ENCODE results near the gene SLC6A8.

SLC6A8 gene

DNA sequence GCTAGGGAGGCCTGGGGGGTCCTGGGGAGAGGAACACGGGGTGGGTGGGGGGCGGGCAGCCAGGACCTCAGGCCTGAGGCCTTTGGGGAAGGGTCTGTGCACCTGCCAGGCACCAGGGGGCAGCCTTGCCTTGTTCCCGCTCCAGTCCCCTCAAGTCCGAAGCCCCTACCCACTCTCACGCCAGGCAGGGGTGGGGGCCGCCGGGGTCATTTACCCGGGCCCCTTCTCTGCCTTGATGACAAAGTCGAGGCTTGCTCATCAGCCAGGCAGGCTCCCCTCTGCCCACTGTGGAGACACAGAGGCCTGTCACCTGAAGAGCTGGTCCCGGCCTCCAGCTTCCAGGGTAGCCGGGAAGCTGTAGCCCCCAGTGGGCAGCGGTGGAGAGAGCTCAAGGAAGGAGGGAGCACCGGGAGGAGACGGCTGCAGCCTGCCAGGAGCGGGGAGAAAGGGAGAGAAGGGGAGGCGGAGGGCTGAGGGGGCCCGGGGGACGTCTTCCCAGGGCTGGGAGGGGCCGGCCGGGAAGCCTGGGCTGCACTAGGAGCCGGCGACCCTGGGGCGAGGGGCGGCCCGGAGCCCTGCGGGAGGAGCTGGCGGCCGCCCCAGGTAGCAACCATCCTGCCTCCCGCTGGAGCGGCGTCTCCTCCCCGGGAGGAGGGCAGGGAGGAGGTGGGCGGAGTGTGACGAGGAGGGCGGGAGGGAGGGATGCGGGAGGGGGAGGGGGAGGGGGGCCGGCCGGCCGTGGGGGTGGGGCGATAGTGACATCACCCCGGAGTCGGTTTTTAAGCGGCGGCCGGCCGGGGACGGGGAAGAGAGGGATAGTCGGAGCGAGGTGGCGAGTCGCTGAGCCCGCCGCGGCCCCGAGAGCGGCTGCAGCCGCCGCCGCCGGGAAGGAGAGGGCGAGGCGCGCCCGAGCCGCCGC, at the start of gene SLC6A8:
TSS of gene SLC6A8 (plus strand) at position 806 of the 919 bp plus-strand sequence. CDS start 649 bp downstream, outside the sequence.
- peak in 1 of 2 donors; percentile 13 for DNase-seq (ENCODE audit: low read depth in 2 of 2)

DNA sequence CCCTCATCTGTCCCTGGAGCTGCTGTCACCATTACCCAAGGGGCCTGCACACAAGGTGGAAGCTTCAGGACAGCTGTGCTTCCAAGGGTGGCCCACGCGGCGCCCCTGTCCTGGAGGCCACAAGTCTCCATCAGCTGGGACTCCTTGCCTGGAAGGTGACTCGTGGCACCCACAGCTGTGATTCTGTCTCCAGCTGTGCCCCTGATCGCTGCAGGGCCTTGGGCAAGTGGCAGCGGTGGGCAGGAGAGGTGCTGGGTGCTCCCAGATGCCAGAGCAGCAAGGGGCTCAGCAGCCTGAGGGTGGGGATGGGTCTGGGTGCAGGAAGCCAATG, 49.7 kb upstream of the SLC6A8 start:
- no peak for DNase-seq (ENCODE audit: low read depth in 2 of 2)

DNA sequence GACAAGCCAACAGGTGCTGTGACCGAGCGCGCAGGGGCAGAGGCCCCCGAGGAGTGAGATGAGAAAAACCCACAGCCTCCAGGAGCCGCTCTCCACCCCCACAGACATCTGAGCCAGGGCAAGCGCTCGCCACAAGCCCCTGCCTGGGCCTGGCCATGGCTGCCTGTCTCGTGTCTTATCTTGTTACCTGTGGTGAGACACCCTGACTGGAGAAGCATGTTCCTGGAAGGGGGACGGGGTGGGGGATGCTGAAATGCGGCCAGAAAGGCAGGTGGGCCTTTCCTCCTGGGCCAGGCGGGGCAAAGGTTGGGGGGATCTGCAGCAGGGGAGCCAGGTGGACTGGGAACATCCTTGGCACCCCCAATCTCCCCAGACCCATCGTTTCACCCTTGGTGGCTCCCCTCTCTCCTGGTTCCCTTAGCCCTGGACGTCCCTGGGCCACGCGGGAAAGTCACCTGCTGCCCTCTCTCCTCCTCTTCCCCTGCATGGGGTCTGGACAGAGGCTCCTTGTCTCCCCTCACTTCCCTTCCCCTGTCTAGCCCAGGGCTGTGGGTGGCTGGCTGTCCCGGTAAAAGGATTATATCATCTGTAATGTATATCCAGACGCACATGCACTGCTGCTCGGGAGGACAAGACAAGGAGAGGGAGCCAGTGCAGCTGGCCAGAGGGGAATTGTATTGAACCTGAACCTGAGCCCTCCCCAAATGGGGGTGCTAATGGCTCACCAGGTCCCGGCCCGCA, 49.1 kb upstream of the SLC6A8 start:
- DNase-seq (ENCODE audit: low read depth in 2 of 2), result no peak

DNA sequence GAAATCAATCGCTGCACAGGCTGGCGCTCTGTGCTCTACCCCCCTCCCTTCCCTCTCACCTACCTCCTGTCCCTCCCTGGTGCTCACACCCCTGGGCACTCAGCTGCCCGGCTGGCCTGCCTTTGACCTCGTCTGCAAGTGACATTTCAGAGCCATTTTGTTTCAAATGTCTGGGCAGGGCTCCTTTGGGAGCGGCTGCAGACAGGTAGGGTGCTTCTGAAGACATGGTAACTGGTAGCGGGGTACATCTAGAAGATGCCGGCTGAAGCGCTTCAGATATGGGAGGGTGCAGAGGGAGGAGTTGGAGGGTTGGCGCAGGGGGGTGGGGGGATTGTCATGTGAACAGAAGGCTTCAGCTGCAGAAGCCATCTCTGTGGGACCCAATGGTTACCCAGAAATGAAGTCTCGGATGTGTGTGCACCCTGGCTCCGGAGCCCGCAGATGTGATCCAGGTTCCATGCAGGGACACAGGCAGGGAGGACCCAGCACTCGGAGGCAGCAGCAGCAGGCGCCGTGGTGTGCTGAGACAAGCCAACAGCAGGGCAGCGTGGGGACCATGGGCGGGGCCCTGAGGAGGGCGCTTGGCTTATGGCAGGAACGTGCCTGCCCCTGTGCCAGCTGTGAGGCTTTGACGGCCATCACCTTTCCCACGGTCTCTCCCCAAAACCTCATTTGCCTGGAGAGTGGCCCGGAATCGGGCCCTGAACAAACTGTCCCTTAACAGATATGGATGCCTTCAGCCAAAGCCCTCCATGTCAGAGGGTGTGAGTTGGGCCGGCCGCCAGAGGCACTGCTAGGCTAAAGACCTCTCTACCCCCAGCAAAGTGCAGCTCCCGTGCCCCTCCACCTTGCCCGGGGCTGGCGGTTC, 48.3 kb upstream of the SLC6A8 start:
- no peak for DNase-seq (ENCODE audit: low read depth in 2 of 2)

DNA sequence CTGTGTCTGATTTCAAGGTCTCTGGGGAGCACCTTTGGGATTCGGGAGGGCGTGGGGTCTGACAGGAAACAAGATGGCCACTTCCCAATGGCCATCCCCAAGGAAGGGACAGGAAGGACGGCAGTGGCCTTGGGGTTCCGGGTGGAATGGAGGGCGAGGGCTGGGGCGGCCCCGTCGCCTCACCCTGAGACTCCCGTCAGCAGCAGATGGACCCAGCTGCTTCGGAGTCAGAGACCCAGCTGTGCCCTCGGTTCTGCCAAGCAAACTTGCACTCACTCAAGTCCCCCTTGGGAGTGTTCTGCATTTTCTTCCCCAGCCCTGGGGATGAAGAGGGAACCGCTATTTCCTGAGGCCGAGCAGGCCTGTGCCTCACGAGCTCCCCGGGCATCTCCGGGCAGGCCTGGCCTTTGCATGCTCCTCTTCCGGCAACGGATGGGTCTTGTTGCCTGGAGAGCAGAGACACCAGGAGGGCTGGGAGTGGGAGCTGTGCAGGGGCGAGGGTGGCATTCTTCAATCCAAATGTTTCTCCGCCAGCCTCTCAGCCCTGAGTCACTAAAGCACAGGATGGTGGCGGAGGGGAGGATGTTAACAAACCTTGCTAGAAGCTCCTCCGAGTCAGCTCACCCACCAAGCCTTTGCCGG, 47.6 kb upstream of the SLC6A8 start:
- no peak for DNase-seq (ENCODE audit: low read depth in 2 of 2)

DNA sequence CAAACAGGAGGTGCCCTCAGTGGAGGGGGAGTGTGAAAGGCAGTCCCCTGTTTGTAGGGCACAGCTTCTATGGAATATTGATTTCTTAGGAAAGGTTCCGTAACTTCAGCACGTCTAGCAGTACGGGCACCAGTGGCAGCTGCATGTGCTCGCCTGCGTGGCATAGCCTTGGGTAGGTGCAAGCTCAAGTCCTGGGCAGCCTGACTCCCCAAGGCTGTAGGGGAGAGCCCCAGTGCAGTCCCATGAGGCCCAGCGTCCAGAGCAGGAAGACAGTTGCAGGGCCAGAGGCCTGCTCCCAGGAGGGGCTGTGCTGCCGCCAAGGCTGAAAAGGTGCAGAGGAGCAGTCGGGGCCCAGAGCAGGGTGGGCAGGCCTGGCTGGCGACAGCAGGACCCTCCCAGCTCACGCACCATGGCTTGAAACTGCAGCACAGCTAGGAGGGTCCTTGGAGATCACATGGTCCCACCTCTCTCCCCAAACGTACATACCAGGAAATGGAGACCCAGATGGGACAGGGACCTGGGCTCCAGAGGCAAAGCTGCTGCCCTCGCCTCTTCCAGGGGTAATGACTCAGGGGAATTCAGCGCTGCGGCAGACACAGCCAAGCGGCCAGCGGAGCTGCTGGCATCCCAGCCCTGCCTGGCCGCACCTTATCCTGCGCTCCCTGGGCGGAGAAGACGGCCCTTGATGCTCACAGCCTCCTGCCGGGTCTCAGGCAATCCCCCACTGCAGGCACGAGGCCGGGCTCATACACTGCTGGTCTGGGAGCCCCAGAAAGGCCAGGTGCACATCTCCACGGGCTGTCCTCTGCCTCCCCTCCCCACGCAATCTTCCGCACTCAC, 46.8 kb upstream of the SLC6A8 start:
- no peak for DNase-seq (ENCODE audit: low read depth in 2 of 2)

DNA sequence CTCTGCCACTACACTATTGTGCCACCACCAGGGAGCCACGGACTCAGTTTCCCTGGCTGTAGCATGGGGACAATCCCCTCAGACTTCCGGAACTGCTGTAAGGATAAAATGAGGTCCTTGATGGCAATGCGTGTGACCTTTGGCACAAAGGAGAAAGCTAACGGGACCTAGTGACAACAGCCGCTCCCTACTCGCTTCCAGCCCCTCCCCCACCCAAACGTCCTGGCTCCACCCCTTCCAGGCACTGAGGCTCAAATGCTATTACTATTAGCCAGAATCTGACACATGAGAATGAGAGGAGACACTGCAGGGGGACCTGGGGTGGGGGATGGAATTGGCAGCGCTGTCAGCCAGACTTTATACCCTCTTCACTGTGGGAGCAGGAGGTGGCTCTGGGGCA, 46.1 kb upstream of the SLC6A8 start:
- no peak for DNase-seq (ENCODE audit: low read depth in 2 of 2)

DNA sequence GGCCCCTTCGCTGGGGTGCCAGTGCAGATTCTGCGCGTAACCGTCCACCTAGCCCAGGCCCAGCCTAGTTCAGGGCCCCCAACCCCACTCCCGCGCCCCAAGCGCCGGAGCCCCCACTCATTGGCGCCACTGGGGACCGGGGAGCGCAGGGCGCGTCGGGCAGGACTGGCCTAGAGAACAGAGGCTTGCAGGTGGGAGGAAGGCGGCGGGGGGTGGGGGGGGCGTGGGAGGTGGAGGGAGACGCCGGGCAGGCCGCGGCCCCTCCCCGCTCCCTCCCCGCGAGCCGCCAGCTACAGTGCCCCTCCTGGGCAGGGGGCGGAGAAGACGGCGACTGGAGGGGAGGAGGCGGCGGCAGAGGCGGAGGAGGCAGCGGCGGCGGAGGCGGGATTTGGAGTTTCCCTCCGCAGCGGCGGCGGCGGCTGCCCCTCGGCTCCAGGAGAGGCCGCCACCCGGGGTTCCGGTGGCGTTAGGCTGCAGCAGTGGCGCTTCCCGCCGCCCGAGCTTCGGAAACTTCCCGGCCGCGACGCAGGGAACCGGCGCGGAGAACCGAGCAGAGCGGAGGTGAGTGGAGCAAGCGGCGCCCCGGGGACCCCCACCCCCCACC, 45.6 kb upstream of the SLC6A8 start:
- no peak for DNase-seq (ENCODE audit: low read depth in 2 of 2)

DNA sequence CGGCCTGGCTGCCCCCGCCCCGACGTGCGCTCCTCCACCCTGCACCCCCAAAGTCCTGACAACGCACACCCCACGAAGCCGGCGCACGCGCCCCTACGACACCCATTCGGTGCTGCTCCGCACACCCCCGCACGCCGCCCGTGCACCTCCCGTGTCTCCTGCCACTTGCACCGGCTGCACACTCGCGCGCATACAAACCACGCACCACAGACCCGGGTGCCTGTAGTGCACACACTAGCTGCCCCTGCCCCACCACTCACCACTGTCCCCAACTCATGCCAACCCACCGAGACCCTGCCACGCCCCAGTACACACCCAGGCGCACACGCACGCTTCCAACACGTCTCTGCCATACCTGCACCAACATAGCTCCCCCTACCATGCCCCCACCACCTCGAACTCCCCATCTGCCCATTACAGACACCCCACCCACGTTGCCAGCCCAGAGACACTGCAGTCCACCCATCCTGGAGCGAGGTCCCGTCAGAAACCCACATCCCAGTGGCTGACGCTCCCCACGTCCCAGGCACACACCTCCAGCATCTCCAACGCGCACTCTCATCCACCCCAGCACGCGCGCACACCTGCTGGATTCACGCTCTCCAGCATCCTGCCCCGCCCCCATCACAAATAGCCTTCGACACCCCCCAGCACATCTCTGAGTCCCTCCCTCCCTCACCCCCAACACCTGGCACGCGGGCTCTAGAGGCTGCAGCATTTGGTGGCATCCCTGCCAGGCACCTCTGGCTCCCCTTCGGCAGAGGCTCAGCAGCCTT, 44.9 kb upstream of the SLC6A8 start:
- no peak for DNase-seq (ENCODE audit: low read depth in 2 of 2)

DNA sequence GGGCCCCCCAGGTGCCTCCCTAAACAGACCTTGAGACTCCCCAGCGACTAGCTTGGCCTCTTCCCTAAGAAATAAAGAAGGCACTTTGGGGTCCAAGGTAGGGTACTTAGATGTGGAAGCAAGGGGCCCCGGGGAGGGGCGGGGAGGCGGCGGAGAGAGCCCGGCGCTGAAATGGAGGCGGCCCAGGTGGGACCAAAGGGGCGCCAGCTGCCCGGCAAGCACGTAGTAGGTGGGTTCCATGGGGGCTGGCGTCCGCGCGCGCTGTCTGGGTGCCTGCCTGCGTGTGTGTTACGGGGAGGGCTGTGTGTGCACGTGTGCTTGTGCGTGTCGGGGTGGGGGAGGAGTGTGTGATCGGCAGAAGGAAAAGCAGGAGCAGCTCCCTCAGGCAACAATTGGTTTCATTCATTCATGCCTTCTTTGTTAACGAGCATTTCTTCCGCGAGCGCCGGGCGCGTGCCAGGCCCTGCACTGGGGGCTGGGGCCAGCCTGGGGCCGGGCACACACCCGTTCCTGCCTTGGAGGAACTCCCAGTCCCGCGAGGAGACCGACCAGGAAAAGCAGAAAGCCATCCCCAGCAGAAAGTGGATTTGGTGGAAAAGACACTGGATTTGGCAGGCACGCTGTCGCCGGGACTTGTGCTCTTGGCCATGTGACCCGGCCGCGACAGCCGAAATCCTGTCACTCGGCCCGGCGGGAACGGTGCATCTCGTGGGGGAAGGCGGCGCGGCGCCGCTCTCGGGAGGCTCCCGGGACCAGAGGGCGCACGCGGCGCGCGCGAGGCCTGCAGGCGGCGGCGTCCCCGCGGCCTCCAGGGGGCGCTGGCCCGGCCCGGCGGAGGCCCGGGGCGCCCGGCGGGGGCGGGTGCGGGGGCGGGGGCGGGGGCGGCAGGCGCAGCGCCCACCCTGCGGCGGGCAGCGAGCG, 44.0 kb upstream of the SLC6A8 start:
- DNase-seq (ENCODE audit: low read depth in 2 of 2), result no peak

DNA sequence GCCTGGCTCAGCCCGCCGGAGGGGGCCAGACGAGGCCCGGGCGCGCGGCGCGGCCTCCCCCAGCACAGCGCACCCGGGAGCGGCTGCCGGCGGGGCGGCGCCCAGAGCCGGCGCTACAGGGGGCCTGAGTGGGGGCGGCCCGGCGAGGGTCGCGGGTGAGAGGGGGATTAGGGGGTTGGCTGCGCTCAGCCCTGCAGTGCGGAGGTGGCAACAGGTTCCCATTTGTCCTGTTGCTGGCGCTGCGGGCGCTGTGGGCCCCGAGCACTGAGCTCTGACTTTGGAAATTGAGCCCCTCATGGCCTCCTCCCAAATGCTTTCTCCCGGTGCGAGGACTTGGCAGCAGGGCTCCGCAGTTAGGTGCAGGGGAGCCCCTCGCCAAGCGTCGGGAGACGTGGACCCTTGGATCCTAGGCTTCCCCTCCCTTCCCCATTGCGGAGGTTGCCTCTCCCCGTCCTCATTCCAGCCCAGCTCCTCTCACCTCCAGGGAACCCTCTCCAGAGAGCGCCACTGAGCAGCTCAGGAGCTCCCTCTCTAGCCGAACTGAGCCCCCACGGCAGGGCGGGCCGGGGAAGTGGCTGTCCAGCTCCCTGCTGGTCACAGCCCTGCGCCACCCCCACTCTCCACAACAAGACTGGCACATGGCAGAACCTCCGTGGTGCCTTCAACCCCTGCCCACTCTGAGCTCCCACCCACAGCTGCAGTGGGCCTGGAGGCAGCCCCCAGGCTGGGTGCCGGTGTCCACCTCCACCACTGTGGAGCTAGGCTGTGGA, 43.2 kb upstream of the SLC6A8 start:
- DNase-seq (ENCODE audit: low read depth in 2 of 2), result no peak

DNA sequence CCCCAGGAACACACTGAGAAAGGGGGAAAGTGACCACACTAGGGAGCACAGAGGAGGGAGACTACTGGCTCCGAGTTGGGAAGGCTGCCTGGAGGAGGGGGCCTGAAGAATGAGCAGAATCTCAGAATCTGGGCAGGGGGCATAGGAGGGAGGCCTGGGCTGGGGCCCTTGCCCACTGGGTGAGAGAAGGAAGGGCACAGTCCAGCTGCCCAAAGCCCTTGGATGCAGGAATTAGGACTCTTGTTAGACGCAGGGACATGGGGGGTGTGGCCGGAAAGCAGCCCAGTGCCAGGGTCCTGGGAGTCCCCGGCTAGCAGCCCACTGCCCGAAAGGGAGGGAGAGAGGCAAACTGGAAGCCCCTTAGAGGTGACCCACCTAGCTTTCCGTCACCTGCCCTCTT, 42.6 kb upstream of the SLC6A8 start:
- no peak for DNase-seq (ENCODE audit: low read depth in 2 of 2)

DNA sequence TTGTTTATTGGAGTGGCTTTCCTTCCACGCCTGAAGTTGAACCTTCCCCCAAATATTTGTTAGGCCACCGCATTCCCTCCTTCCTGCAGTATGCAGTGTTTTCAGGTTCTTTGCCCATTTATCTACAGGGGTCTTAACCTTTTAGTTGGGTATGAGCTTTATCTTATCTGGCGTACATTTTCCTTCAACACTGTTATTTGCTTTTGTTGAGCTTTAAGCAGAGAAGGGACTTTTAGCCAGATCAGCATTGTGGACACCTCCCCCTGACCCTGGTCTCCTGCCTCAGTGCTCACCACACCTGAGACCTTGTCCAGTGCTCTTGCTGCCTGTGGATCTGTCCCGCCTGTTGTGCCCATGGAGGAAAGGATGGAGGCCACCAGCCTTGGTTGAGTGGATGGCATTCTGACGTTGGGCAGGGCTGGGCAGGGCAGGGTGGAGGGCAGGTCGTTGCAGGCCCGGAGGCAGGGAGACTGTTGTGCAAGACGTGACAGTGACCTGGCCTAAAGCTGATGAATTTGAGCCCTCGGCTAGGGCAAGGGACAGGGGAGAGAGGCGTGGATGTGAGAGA, 41.7 kb upstream of the SLC6A8 start:
- no peak for DNase-seq (ENCODE audit: low read depth in 2 of 2)

DNA sequence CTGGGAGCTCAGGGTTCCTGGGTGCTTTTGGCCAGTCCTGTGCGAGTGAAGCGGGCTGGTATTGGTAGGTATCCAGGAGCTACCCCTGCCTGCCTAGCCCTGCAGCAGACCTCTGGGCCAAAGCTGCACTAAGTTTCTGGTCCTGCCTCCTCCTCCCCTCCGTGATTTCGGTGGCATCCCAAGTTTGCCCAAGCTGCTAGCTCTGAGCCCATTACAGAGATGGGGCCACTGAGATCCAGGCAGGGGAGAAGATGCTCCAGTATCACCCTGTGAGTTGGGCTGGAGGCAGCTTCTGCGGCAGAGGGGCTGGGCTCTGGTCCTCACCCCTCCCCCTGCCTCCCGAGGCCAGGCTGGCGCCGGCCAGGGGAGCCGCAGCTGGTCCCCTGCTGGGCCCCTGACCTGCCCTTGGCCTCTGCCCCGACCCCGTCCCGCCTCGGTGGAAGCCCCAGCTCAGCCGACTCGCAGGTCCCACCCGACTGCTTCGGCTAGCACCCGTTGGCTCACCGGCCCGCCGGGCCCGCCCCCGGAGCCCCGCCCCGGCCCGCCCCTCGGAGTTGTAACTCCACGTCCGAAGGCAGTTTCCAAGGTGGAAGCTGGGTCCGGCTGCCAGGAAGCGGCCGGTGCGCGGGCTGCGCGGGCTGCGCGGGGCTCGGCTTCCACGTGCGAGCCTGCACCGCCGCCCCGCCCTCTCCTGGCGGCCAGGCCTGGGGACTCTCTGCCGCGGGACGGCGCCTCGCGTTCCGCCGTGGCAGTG, 40.9 kb upstream of the SLC6A8 start, which contains the start of gene DUSP9:
TSS of gene DUSP9 (plus strand) at position 584 of the 754 bp plus-strand sequence. CDS start 751 bp downstream, outside the sequence.
- no peak for DNase-seq (ENCODE audit: low read depth in 2 of 2)

DNA sequence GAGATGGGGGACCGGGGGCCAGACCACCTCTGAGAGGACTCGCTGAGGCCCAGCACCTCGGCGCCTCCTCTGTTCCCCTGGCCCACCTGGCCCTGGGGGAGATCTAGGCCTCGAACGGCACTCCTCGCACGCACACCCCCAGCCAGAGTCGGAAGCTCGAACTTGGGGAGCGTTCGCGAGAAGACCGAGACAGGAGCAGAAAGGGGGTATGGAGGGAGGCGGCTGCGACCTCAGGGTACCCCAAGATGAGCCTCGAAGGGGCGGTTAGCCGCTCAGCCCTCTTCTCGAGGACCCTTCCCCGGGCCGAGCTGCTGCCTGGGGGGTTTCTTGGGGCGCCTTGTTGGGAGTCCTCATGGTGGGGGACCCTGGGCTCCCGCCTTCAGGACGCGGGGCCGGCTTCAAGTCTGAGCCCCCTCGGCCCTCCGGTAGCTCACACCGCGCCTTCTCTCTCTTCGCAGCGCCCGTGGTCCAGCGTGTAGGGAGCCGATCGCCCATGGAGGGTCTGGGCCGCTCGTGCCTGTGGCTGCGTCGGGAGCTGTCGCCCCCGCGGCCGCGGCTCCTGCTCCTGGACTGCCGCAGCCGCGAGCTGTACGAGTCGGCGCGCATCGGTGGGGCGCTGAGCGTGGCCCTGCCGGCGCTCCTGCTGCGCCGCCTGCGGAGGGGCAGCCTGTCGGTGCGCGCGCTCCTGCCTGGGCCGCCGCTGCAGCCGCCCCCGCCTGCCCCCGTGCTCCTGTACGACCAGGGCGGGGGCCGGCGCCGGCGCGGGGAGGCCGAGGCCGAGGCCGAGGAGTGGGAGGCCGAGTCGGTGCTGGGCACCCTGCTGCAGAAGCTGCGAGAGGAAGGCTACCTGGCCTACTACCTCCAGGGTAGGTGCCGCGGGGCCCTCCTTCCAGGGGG, 40.0 kb upstream of the SLC6A8 start:
- DNase-seq (ENCODE audit: low read depth in 2 of 2), result no peak
